ENCODE results near the gene CCND1. TPM values are rescaled to one million over a fixed set of nuclear protein-coding genes. Genes with fewer than 3 reads are reported as not detected.

Gene CCND1
- total and polyA plus RNA-seq, 10 of the 15 experiments (the other 5 are each of a cell fraction or from before 2014, with no cell fraction given), result 0.09 to 6.6 (median 0.59) TPM; not detected in 2

DNA sequence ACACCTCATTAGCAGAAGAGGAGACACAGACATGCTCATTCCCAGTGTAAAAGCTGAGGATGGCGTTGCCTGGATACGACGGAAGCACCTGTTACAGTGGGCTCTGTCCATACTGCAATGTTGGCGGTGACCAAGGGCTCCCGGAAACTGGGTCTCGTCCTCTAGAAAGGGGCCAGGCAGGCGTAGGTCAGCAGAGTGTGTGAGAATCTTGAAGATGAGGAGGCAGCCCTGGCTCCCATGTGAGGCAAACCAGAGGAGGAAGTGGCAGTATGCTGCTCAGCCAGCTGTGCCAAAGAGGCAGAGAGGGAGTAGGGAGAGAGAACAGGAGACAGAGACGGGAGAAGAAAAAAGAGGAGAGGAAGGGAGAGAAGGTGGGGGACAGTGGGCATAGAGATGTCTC, 23.9 kb downstream of the CCND1 start:
- DNase-seq (ENCODE audit: low read depth, low spot score) (no peak), ATAC-seq (no peak), FAIRE-seq (no peak)
- Histone ChIP-seq H3K4me3 (no peak overlapping the region), H3K9ac (ENCODE audit: control insufficient read depth, insufficient read depth, low read length) (no peak overlapping the region), H3K79me2 (ENCODE audit: control insufficient read depth, insufficient read depth, low read length) (no peaks in the 10 kb centered on the region), H3K4me1 (ENCODE audit: control insufficient read depth, insufficient read depth, low read length) (no peaks in the 10 kb centered on the region), H3K27me3 (replicated peaks in 1 of 2; ENCODE audit: control insufficient read depth in 2 of 2, insufficient read depth in 2 of 2, low read length in 1 of 2) (no peaks in the 10 kb centered on the region), H3K4me2 (ENCODE audit: control insufficient read depth, insufficient read depth) (no peak overlapping the region), H4K20me1 (ENCODE audit: control insufficient read depth, insufficient read depth) (peaks cover 3% of the 10 kb centered on the region; the same call in 1 of the 2 replicates), H3K9me3 (replicated peaks; ENCODE audit: control insufficient read depth, insufficient read depth, low read length) (no peaks in the 10 kb centered on the region), H3K27ac (ENCODE audit: control insufficient read depth, insufficient read depth) (no peak overlapping the region), H2AFZ (ENCODE audit: control insufficient read depth, low read depth, low read length) (no peak overlapping the region), H3K36me3 (ENCODE audit: control insufficient read depth in 2 of 2, insufficient read depth in 2 of 2, low read length in 1 of 2) (peaks cover 0 to 13% of the 10 kb centered on the region in 2 experiments; a peak in 3 of 4 replicates)
- intact Hi-C loops (cut with micrococcal nuclease; ENCODE audit: unreplicated experiment) (no loop called here), in situ Hi-C loops (cut with MboI) (loop anchor here (10.0 kb wide), 1 partner anchor 560 kb away; no protein-coding TSS in a partner anchor)
- SMC1A ChIA-PET (ENCODE audit: uncharacterized antibody, unreplicated experiment), result no interaction called here
- POLR2A ChIA-PET, result no interaction called here
- BruUV-seq (replicated peaks), result no TSS peak
- 91% methylated on average over 8 of the region's 8 CpGs for WGBS (ENCODE audit: insufficient coverage, insufficient replicate concordance, low lambda C conversion rate, missing lambda C conversion rate)
- TF ChIP-seq NFYB (IDR thresholded peaks at IDR 0.05; ENCODE audit: insufficient read depth, low read depth, low read length) (no peak), SRF (IDR thresholded peaks at IDR 0.05; ENCODE audit: low read depth in 2 of 2, low read length in 2 of 2) (no peak), TAF1 (IDR thresholded peaks at IDR 0.05; ENCODE audit: borderline replicate concordance, low read depth, low read length) (no peak), STAT3 (IDR thresholded peaks at IDR 0.05; ENCODE audit: low read depth, low read length) (no peak), PML (IDR thresholded peaks at IDR 0.05; ENCODE audit: low read length) (no peak)
- TF ChIP-seq, protein P1, sequence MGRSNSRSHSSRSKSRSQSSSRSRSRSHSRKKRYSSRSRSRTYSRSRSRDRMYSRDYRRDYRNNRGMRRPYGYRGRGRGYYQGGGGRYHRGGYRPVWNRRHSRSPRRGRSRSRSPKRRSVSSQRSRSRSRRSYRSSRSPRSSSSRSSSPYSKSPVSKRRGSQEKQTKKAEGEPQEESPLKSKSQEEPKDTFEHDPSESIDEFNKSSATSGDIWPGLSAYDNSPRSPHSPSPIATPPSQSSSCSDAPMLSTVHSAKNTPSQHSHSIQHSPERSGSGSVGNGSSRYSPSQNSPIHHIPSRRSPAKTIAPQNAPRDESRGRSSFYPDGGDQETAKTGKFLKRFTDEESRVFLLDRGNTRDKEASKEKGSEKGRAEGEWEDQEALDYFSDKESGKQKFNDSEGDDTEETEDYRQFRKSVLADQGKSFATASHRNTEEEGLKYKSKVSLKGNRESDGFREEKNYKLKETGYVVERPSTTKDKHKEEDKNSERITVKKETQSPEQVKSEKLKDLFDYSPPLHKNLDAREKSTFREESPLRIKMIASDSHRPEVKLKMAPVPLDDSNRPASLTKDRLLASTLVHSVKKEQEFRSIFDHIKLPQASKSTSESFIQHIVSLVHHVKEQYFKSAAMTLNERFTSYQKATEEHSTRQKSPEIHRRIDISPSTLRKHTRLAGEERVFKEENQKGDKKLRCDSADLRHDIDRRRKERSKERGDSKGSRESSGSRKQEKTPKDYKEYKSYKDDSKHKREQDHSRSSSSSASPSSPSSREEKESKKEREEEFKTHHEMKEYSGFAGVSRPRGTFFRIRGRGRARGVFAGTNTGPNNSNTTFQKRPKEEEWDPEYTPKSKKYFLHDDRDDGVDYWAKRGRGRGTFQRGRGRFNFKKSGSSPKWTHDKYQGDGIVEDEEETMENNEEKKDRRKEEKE (IDR thresholded peaks at IDR 0.05), result no peak
- CTCF ChIA-PET, result interaction anchor here (1.2 kb wide), 1 partner anchor 9 kb away, joined by 4 read pairs; no protein-coding TSS in a partner anchor
- RAD21 ChIA-PET (ENCODE audit: unreplicated experiment), result no interaction called here
